GM12878 (cell line): ENCODE results near the gene ANO1. TPM values are rescaled to one million over a fixed set of nuclear protein-coding genes. Genes with fewer than 3 reads are reported as not detected.

Source experiments
- ATAC-seq: fragments of 200-7000 bp; cut with Tn5 transposase; 3 replicates; pipeline ENCODE4 v1.9.1; 2020; ENCODE audit warnings: mild to moderate bottlenecking, moderate library complexity
- BruUV-seq: library from RNA; stranded (reverse); fragments of 400-500 nt; replicated peaks from 2 replicates; lab custom pipeline; 2021; lab: Mats Ljungman, UMichigan
- CTCF ChIA-PET: fragments of 300-600 bp; sonication (Branson Sonifier 250); formaldehyde crosslinking; extraction: SDS; loops from one replicate; lab custom pipeline; 2021; ENCODE audit warnings: inconsistent platforms; lab: Yijun Ruan, JAX
- POLR2A ChIA-PET: fragments of 350-600 bp; formaldehyde crosslinking; extraction: SDS; loops from one replicate; lab custom pipeline; 2021; ENCODE audit warnings: inconsistent platforms; lab: Charles Lee
- RAD21 ChIA-PET: fragments of 300-600 bp; sonication (Branson Sonifier 250); formaldehyde crosslinking; loops from one replicate; lab custom pipeline; 2023; ENCODE audit warnings: antibody characterized with exemption; ENCODE audit not compliant: unreplicated experiment; lab: Charles Lee
- SMC1A ChIA-PET: fragments of 300-600 bp; sonication (Branson Sonifier 250); formaldehyde crosslinking; loops from one replicate; lab custom pipeline; 2023; ENCODE audit not compliant: unreplicated experiment, uncharacterized antibody; lab: Charles Lee
- DNase-seq: peaks from one replicate; pipeline ENCODE4 v3.0.0-alpha.2; 2011; ENCODE audit warnings: low read depth, low spot score
- FAIRE-seq: peaks from 3 replicates; lab custom pipeline; 2011; peaks lifted over from hg19 to GRCh38; lab: Jason Lieb, UNC
- H2AFZ ChIP-seq: 2 replicates; pipeline ENCODE4 v1.6.0; 2011; ENCODE audit warnings: low read depth, low read length, control low read depth; ENCODE audit not compliant: control insufficient read depth
- H3K27ac ChIP-seq: 2 replicates; pipeline ENCODE4 v1.5.1; 2011; ENCODE audit warnings: control low read depth; ENCODE audit not compliant: control insufficient read depth, insufficient read depth
- H3K27me3 ChIP-seq, 2 experiments: replicated peaks in 1 of 2; 2 replicates each; pipeline versions ENCODE4 v1.6.0 to v1.6.1; 2011; ENCODE audit warnings: low read length in 1 of 2; ENCODE audit not compliant: control insufficient read depth in 2 of 2, insufficient read depth in 2 of 2
- H3K36me3 ChIP-seq, 2 experiments: 2 replicates each; pipeline ENCODE4 v1.5.1; 2011; ENCODE audit warnings: low read length in 1 of 2; ENCODE audit not compliant: control insufficient read depth in 2 of 2, insufficient read depth in 2 of 2
- H3K4me1 ChIP-seq: 2 replicates; pipeline ENCODE4 v1.6.1; 2011; ENCODE audit warnings: mild to moderate bottlenecking, low read length, moderate library complexity, mixed read lengths; ENCODE audit not compliant: control insufficient read depth, insufficient read depth
- H3K4me2 ChIP-seq: 2 replicates; pipeline ENCODE4 v1.6.0; 2011; ENCODE audit warnings: control low read depth; ENCODE audit not compliant: control insufficient read depth, insufficient read depth
- H3K4me3 ChIP-seq: fragments of 200-600 bp; sonication (generic); 2 replicates; pipeline ENCODE4 v1.5.1; 2016
- H3K79me2 ChIP-seq: 2 replicates; pipeline ENCODE4 v1.6.0; 2011; ENCODE audit warnings: low read length; ENCODE audit not compliant: control insufficient read depth, insufficient read depth
- H3K9ac ChIP-seq: 2 replicates; pipeline ENCODE4 v1.8.0; 2011; ENCODE audit warnings: low read length, control low read depth, mixed read lengths; ENCODE audit not compliant: control insufficient read depth, insufficient read depth
- H3K9me3 ChIP-seq: replicated peaks from 3 replicates; pipeline ENCODE4 v1.5.1; 2011; ENCODE audit warnings: mild to moderate bottlenecking, low read length; ENCODE audit not compliant: control insufficient read depth, insufficient read depth
- H4K20me1 ChIP-seq: 2 replicates; pipeline ENCODE4 v1.6.0; 2011; ENCODE audit not compliant: control insufficient read depth, insufficient read depth
- CBX3 ChIP-seq: fragments of 200-600 bp; sonication (generic); IDR thresholded peaks from 2 replicates; pipeline ENCODE4 v1.6.1; 2016; ENCODE audit warnings: low read depth, borderline replicate concordance
- EP300 ChIP-seq, 2 experiments: fragments of 150-350 bp in 1 of 2; IDR thresholded peaks; 2 replicates each; pipeline ENCODE4 v1.6.1; 2011 to 2012; ENCODE audit warnings: low read depth in 2 of 2, low read length in 2 of 2, borderline replicate concordance in 1 of 2, improper control_type of control experiment in 1 of 2, inconsistent platforms in 1 of 2; ENCODE audit not compliant: control insufficient read depth in 1 of 2
- NFXL1 ChIP-seq: fragments of 450-650 bp; IDR thresholded peaks from 2 replicates; pipeline ENCODE4 v1.6.1; 2017; ENCODE audit warnings: antibody characterized with exemption, mild to moderate bottlenecking, borderline replicate concordance
- SIN3A ChIP-seq: IDR thresholded peaks from 2 replicates; pipeline ENCODE4 v1.6.1; 2012; ENCODE audit warnings: low read depth, low read length, improper control_type of control experiment
- STAT1 ChIP-seq: fragments of 450-650 bp; conservative IDR thresholded peaks from 2 replicates; pipeline ENCODE4 v1.6.1; 2014; ENCODE audit warnings: antibody characterized with exemption, mild to moderate bottlenecking
- WGBS: methylation state at CpG from one replicate; pipeline ENCODE4 v1.1.6; 2016; ENCODE audit warnings: low lambda C conversion rate; ENCODE audit not compliant: insufficient replicate concordance, insufficient coverage; ENCODE audit errors: missing lambda C conversion rate; 5-methylcytosine and 5-hydroxymethylcytosine counted together
- in situ Hi-C: fragments of 300-500 bp; cut with MboI; formaldehyde crosslinking; loops from 9 replicates; pipeline ENCODE4 v1.14.3; 2018; ENCODE audit warnings: mixed read lengths
- intact Hi-C: fragments of 100-400 bp; cut with micrococcal nuclease; formaldehyde crosslinking; loops from one replicate; pipeline ENCODE4 v1.14.2; 2022; ENCODE audit not compliant: unreplicated experiment
- polyA plus RNA-seq, 11 experiments: library from polyadenylated mRNA; depleted of rRNA in 4 of 11; unstranded in 6 of 11; stranded (reverse) in 5 of 11; fragments of >200 nt; fragmentation: Nextera tagmentation in 4 of 11; fragmentation: Illumina TruSeq in 1 of 11; extraction: Ambion mirVana in 4 of 11; extraction: Trizol in 1 of 11; gene quantifications; 1 replicate in 1 of 11; 2 replicates in 10 of 11; pipeline versions ENCODE4 v1.2.1 to v1.2.3, GENCODE V29; 2011 to 2016; ENCODE audit warnings: inconsistent platforms in 2 of 11, missing spikeins in 2 of 11, low read depth in 1 of 11
- total RNA-seq, 4 experiments: library from RNA; depleted of rRNA in 3 of 4; stranded (reverse); fragments of >200 nt in 3 of 4; fragmentation: Illumina TruSeq in 1 of 4; extraction: Trizol in 1 of 4; gene quantifications; 2 replicates each; pipeline versions ENCODE4 v1.2.1 to v1.2.3, GENCODE V29; 2013 to 2021
- TF ChIP-seq, protein P1 (sequence below): IDR thresholded peaks from 2 replicates; pipeline ENCODE4 v1.6.1; 2012; ENCODE audit warnings: low read depth, low read length, improper control_type of control experiment
- TF ChIP-seq, protein P2 (sequence below): IDR thresholded peaks from 2 replicates; pipeline ENCODE4 v1.6.1; 2011; ENCODE audit warnings: mild to moderate bottlenecking, low read depth, low read length, moderate library complexity; ENCODE audit not compliant: insufficient replicate concordance
- TF ChIP-seq, protein P3 (sequence below): fragments of 450-650 bp; formaldehyde crosslinking; IDR thresholded peaks from 2 replicates; pipeline ENCODE4 v1.4.0; 2022; ENCODE audit warnings: mild to moderate bottlenecking, moderate library complexity
- TF ChIP-seq, protein P4 (sequence below): fragments of 150-350 bp; IDR thresholded peaks from 2 replicates; pipeline ENCODE4 v1.6.1; 2014; ENCODE audit warnings: mild to moderate bottlenecking, low read depth, low read length
- TF ChIP-seq, protein P5 (sequence below): fragments of 150-350 bp; IDR thresholded peaks from 2 replicates; pipeline ENCODE4 v1.6.1; 2016; ENCODE audit warnings: low read depth, low read length

The ANO1 gene
- total and polyA plus RNA-seq, 10 of the 15 experiments (the other 5 are each of a cell fraction or from before 2014, with no cell fraction given): 0.01 to 0.38 (median 0.06) TPM; not detected in 7

DNA sequence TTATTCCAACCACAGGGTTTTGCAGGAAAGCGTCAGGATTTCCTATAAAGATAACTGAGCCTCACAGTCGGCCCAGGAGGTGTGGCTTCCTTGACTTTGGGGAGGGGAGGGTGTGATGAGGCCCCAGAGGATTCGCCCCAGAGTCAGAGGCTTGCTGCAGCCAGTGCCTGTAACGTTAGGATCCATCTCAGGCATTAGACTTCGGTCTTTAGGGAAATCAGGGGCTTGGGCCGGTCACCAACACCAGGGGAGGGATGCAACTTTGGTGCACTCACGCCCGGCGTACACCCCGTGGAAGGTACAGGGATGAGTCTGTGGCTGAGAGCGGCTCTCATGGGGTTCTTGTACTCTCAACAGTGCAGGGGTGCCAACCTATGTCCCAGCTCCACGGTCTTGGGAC, 5.7 kb upstream of the ANO1 start:
- ChIA-PET SMC1A (no interaction called here), CTCF (no interaction called here), POLR2A (no interaction called here), RAD21 (no interaction called here)
- DNase-seq (no peak), FAIRE-seq (no peak), ATAC-seq (no peak)
- 19% methylated on average over 12 of the region's 12 CpGs for WGBS
- Histone ChIP-seq H3K27me3 (peaks cover 11 to 17% of the 10 kb centered on the region in 2 experiments), H3K27ac (no peak overlapping the region), H3K4me1 (no peaks in the 10 kb centered on the region), H3K36me3 (no peaks in the 10 kb centered on the region), H4K20me1 (no peaks in the 10 kb centered on the region), H3K9me3 (no peaks in the 10 kb centered on the region), H3K4me3 (no peak overlapping the region), H3K4me2 (no peak overlapping the region), H3K79me2 (no peaks in the 10 kb centered on the region), H2AFZ (no peak overlapping the region), H3K9ac (no peak overlapping the region)
- BruUV-seq: no TSS peak
- in situ Hi-C loops: no loop called here
- intact Hi-C loops: no loop called here
- TF ChIP-seq, protein P1, sequence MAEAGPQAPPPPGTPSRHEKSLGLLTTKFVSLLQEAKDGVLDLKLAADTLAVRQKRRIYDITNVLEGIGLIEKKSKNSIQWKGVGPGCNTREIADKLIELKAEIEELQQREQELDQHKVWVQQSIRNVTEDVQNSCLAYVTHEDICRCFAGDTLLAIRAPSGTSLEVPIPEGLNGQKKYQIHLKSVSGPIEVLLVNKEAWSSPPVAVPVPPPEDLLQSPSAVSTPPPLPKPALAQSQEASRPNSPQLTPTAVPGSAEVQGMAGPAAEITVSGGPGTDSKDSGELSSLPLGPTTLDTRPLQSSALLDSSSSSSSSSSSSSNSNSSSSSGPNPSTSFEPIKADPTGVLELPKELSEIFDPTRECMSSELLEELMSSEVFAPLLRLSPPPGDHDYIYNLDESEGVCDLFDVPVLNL: no peak
- TF ChIP-seq, protein P2, sequence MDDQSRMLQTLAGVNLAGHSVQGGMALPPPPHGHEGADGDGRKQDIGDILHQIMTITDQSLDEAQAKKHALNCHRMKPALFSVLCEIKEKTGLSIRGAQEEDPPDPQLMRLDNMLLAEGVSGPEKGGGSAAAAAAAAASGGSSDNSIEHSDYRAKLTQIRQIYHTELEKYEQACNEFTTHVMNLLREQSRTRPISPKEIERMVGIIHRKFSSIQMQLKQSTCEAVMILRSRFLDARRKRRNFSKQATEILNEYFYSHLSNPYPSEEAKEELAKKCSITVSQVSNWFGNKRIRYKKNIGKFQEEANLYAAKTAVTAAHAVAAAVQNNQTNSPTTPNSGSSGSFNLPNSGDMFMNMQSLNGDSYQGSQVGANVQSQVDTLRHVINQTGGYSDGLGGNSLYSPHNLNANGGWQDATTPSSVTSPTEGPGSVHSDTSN: no peak
- TF ChIP-seq, protein P3, sequence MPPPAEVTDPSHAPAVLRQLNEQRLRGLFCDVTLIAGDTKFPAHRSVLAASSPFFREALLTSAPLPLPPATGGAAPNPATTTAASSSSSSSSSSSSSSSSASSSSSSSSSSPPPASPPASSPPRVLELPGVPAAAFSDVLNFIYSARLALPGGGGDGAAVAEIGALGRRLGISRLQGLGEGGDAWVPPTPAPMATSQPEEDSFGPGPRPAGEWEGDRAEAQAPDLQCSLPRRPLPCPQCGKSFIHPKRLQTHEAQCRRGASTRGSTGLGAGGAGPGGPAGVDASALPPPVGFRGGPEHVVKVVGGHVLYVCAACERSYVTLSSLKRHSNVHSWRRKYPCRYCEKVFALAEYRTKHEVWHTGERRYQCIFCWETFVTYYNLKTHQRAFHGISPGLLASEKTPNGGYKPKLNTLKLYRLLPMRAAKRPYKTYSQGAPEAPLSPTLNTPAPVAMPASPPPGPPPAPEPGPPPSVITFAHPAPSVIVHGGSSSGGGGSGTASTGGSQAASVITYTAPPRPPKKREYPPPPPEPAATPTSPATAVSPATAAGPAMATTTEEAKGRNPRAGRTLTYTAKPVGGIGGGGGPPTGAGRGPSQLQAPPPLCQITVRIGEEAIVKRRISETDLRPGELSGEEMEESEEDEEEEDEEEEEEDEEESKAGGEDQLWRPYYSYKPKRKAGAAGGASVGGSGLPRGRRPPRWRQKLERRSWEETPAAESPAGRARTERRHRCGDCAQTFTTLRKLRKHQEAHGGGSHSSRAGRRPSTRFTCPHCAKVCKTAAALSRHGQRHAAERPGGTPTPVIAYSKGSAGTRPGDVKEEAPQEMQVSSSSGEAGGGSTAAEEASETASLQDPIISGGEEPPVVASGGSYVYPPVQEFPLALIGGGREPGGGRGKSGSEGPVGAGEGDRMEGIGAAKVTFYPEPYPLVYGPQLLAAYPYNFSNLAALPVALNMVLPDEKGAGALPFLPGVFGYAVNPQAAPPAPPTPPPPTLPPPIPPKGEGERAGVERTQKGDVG (CRISPR knock-in tag): no peak
- no peak for TF ChIP-seq STAT1
- TF ChIP-seq, protein P4, sequence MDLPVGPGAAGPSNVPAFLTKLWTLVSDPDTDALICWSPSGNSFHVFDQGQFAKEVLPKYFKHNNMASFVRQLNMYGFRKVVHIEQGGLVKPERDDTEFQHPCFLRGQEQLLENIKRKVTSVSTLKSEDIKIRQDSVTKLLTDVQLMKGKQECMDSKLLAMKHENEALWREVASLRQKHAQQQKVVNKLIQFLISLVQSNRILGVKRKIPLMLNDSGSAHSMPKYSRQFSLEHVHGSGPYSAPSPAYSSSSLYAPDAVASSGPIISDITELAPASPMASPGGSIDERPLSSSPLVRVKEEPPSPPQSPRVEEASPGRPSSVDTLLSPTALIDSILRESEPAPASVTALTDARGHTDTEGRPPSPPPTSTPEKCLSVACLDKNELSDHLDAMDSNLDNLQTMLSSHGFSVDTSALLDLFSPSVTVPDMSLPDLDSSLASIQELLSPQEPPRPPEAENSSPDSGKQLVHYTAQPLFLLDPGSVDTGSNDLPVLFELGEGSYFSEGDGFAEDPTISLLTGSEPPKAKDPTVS: no peak
- no peak for TF ChIP-seq NFXL1
- TF ChIP-seq, protein P5, sequence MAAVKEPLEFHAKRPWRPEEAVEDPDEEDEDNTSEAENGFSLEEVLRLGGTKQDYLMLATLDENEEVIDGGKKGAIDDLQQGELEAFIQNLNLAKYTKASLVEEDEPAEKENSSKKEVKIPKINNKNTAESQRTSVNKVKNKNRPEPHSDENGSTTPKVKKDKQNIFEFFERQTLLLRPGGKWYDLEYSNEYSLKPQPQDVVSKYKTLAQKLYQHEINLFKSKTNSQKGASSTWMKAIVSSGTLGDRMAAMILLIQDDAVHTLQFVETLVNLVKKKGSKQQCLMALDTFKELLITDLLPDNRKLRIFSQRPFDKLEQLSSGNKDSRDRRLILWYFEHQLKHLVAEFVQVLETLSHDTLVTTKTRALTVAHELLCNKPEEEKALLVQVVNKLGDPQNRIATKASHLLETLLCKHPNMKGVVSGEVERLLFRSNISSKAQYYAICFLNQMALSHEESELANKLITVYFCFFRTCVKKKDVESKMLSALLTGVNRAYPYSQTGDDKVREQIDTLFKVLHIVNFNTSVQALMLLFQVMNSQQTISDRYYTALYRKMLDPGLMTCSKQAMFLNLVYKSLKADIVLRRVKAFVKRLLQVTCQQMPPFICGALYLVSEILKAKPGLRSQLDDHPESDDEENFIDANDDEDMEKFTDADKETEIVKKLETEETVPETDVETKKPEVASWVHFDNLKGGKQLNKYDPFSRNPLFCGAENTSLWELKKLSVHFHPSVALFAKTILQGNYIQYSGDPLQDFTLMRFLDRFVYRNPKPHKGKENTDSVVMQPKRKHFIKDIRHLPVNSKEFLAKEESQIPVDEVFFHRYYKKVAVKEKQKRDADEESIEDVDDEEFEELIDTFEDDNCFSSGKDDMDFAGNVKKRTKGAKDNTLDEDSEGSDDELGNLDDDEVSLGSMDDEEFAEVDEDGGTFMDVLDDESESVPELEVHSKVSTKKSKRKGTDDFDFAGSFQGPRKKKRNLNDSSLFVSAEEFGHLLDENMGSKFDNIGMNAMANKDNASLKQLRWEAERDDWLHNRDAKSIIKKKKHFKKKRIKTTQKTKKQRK: no peak
- no peak for TF ChIP-seq EP300 (IDR thresholded peaks at IDR 0.05; ENCODE audit: borderline replicate concordance in 1 of 2, control insufficient read depth in 1 of 2, low read depth in 2 of 2, low read length in 2 of 2)
- no peak for TF ChIP-seq SIN3A
- TF ChIP-seq CBX3: no peak
